ENCODE measurements around the gene ENTR1.

ENTR1 gene, protein sequence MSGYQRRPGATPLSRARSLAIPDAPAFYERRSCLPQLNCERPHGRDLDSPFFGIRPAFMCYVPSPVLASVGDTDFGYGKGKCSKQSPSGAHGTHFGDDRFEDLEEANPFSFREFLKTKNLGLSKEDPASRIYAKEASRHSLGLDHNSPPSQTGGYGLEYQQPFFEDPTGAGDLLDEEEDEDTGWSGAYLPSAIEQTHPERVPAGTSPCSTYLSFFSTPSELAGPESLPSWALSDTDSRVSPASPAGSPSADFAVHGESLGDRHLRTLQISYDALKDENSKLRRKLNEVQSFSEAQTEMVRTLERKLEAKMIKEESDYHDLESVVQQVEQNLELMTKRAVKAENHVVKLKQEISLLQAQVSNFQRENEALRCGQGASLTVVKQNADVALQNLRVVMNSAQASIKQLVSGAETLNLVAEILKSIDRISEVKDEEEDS
- 41.9 to 63.5 (median 51.5) reads per million in 4 experiments for total RNA-seq

GRCh38 chr9:136410500-136411287 lies at the start of gene ENTR1, which contains the start of gene PMPCA:
TSS of gene ENTR1 (minus strand) at chr9:136410614. CDS start at chr9:136410397, 217 bp downstream.
TSS of gene PMPCA (plus strand) at chr9:136410658. CDS start at chr9:136410669, 11 bp downstream.
- peak; percentile 89 for DNase-seq

GRCh38 chr9:136459425-136459824 lies 49.0 kb upstream of the ENTR1 start:
- DNase-seq, result no peak

GRCh38 chr9:136457326-136457725 lies 46.9 kb upstream of the ENTR1 start:
- no peak for DNase-seq

DNA sequence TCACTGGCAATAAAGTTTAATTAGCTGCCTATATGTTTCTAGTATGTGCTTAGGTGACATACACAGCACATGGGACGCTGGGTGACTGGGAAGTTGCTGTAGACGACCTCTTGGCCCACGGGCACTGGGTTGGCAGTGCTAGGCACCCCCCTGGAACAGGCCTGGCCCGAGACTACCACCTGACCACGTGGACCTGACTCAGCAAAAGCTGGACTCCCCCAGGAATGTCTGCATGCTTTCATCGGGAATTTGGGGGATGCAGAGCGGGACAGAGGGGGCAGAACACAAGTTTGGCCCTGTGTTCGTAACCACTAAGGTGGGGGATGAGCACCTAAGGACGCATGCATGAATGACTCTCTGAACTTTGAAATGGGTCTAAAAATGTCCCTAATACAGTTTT lies 45.8 kb upstream of the ENTR1 start:
- no peak for DNase-seq

DNA sequence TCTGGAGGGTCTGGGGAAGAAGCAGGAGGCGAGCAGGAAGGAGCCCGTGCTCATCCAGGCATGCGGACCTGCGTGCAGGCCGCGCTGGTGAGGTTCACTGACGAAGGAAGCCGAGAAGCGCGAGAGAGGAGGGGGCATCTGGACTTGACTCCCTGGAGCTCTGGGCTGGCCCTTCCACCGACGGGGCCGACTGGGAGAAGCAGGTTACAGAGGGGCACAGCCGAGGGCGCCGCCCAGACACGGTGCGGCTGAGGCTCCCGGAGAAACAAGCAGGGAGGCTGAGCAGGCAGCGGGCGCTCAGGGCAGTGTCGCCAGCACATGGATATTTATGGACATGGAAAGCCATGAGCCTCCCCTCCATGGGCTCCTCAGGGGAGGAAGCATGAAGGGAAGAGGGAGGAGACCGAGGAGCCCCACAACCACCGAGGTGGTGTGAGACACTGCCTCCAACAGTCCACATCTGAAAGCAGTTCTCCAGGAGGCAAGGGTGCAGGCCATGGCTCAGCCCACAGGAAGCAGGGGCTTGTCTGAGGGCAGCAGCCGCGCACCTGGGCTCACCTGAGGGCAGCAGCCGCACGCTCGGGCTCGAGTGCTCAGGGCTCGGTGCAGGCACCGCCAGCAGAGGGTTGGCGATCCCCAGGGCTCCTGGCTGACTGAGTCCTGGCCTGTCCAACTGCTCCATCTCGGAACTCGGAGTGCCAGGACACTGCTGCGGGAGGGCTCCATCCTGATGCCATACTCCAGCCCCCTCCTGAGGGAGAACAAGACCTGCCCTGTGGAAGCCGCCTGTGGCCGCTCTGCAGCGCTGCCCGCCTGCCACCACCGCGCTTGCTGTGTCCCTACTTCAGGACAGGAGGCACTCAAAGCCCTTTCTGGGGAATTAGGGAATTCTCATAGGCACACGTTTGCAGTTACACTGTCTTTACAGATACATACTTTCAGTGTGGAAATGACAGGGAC lies 44.9 kb upstream of the ENTR1 start:
- no peak for DNase-seq

- no peak for DNase-seq
Observed at GRCh38 chr9:136454026-136454796, 43.8 kb upstream of the ENTR1 start.

DNA sequence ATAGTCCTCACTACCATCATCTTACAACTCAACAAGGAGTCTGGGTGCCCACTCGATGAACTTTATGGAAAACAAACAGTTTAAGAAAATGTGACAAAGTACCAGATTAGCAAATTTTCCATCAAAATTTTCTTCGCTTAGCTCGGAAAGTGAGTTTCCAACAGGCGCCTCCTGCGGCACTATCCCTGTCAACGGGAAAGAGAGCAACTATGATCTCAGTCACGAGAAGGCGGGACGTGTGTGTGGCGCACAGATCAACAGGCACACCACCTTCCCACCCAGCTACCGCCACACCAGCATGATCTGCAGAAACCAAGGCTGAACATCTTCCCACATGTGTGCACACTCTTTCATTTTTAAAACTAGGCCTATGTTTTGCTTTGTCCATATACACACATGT lies 42.9 kb upstream of the ENTR1 start:
- no peak for DNase-seq

GRCh38 chr9:136451221-136451877 lies 40.9 kb upstream of the ENTR1 start:
- DNase-seq, result no peak

DNA sequence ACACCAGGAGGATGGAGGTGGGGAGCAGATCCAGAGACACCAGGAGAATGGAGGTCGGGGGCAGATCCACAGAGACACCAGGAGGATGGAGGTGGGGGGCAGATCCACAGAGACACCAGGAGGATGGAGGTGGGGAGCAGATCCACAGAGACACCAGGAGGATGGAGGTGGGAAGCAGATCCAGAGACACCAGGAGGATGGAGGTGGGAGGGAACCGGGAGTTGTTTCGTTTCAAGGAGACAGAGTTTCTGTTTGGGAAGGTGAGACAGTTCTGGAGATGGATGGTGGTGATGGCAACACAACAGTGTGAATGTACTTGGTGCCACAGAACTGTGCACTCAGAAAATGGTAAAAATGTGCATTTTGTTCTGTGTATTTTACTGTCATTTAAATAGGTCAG lies 38.2 kb upstream of the ENTR1 start:
- no peak for DNase-seq

DNA sequence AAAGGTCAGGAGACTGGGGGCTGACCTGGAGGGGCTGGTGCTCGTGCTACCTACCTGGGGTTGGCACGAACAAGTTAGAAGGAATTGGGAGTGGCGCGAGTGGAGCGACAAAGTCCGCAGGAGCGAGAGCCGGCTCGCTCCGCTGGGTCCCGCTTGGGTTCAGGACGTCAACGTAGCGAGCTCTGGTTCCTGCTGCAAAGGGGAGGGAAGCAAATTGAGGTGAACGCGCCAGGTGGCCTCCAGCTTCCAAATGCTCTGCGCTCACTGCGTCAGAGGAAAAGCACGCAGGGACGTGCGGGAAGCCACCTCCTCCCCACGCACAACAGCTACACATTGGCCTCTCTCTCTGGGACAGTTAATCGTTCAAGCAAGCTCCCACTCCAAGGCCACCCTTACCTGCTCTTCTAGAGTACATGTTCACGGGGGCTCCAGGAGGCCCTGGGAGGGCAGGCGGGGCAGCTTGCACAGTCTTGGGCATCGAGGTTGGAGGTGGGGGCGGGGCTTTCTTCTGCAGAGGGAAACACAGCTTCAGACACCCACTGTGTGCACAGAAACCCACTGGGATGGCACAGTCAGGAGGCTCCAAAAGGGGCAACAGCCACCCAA lies 36.9 kb upstream of the ENTR1 start:
- no peak for DNase-seq

- no peak for DNase-seq
Observed at GRCh38 chr9:136445799-136446198, 35.4 kb upstream of the ENTR1 start.

GRCh38 chr9:136444102-136444501 lies 33.7 kb upstream of the ENTR1 start:
- DNase-seq, result no peak

GRCh38 chr9:136443687-136444086 lies 33.3 kb upstream of the ENTR1 start:
- no peak for DNase-seq

- DNase-seq, result no peak
Observed at GRCh38 chr9:136443087-136443486, 32.7 kb upstream of the ENTR1 start.

DNA sequence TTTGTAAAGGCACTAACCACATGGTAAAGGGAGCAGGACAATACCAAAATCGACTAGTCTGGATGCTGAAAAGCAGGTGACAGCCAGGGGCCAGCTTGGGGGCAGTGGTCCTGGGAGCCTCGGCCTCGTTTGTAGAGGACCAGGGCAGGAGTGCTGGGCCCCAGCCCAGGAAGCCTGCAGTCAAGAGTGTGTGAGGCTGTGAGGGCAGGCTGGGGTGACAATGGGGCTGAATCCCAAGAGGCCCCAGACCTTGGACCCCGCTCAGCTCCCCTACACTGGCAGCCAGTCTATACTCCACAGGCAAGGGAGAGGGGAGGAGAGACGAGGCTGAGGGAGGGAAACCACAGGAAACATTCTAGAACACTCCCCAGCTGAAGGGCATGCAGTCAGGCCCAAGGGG lies 31.9 kb upstream of the ENTR1 start:
- DNase-seq, result no peak

GRCh38 chr9:136441681-136442245 lies 31.3 kb upstream of the ENTR1 start:
- no peak for DNase-seq

DNA sequence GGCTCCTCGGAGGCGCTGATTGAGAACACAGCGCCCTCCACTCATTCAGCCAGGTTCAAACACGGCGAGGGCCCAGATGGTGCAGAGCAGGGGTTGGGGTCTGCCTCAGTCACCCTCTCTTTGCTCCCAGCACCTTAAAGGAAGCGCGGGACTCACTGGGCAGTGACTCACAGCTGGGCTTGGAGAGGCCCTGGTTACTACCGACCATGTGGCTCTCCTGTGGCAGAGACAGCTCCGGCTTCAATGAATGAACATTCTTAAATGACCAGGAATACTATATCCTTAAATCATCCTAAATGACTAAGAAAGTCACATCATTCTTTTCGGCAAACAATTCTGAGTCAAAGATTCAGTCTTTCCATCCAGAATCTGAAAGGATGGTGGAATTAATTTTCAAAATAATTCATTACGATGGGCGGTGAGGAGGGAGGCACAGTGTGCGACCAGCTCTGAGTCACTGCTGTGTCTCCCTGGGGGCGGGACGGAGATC lies 30.8 kb upstream of the ENTR1 start:
- DNase-seq, result no peak

- DNase-seq, result peak; percentile 77
Observed at GRCh38 chr9:136439481-136440408, 29.3 kb upstream of the ENTR1 start, which contains the start of gene INPP5E. TSS of gene INPP5E (minus strand) at chr9:136439845. CDS start at chr9:136439419, 426 bp downstream.
